ENCODE measurements around the gene COL4A2.

COL4A2 gene

GRCh38 chr13:110442930-110443621, 136.0 kb downstream of the COL4A2 start:
- H3K4me3 ChIP-seq (replicated peaks; ENCODE audit: low read depth, low read length): no peak overlapping the region
- no peak for TF ChIP-seq CTCF (IDR thresholded peaks at IDR 0.05; ENCODE audit: low read depth, low read length, missing control alignments)
- DNase-seq (ENCODE audit: extremely low read depth, low read depth): no peak

- DNase-seq (ENCODE audit: extremely low read depth, low read depth): no peak
- no peak overlapping the region for H3K4me3 ChIP-seq (replicated peaks; ENCODE audit: low read depth, low read length)
- no peak for TF ChIP-seq CTCF (IDR thresholded peaks at IDR 0.05; ENCODE audit: low read depth, low read length, missing control alignments)
Measured at GRCh38 chr13:110443622-110444225, 136.6 kb downstream of the COL4A2 start.

GRCh38 chr13:110444226-110444653, 137.2 kb downstream of the COL4A2 start:
- no peak for DNase-seq (ENCODE audit: extremely low read depth, low read depth)
- no peak for TF ChIP-seq CTCF (IDR thresholded peaks at IDR 0.05; ENCODE audit: low read depth, low read length, missing control alignments)
- no peak overlapping the region for H3K4me3 ChIP-seq (replicated peaks; ENCODE audit: low read depth, low read length)

GRCh38 chr13:110445183-110445582, 138.1 kb downstream of the COL4A2 start:
- DNase-seq (ENCODE audit: extremely low read depth, low read depth): no peak
- no peak overlapping the region for H3K4me3 ChIP-seq (replicated peaks; ENCODE audit: low read depth, low read length)
- no peak for TF ChIP-seq CTCF (IDR thresholded peaks at IDR 0.05; ENCODE audit: low read depth, low read length, missing control alignments)

GRCh38 chr13:110445722-110446574, 138.9 kb downstream of the COL4A2 start:
- no peak overlapping the region for H3K4me3 ChIP-seq (replicated peaks; ENCODE audit: low read depth, low read length)
- DNase-seq (ENCODE audit: extremely low read depth, low read depth): no peak
- no peak for TF ChIP-seq CTCF (IDR thresholded peaks at IDR 0.05; ENCODE audit: low read depth, low read length, missing control alignments)

GRCh38 chr13:110446575-110446890, 139.4 kb downstream of the COL4A2 start:
- TF ChIP-seq CTCF (IDR thresholded peaks at IDR 0.05; ENCODE audit: low read depth, low read length, missing control alignments): no peak
- no peak overlapping the region for H3K4me3 ChIP-seq (replicated peaks; ENCODE audit: low read depth, low read length)
- no peak for DNase-seq (ENCODE audit: extremely low read depth, low read depth)
